ENCODE data around the gene MXRA8. TPM values are rescaled to one million over a fixed set of nuclear protein-coding genes. Genes with fewer than 3 reads are reported as not detected.

The MXRA8 gene
- total RNA-seq: 2.8 and 12.0 TPM in 2 replicates

DNA sequence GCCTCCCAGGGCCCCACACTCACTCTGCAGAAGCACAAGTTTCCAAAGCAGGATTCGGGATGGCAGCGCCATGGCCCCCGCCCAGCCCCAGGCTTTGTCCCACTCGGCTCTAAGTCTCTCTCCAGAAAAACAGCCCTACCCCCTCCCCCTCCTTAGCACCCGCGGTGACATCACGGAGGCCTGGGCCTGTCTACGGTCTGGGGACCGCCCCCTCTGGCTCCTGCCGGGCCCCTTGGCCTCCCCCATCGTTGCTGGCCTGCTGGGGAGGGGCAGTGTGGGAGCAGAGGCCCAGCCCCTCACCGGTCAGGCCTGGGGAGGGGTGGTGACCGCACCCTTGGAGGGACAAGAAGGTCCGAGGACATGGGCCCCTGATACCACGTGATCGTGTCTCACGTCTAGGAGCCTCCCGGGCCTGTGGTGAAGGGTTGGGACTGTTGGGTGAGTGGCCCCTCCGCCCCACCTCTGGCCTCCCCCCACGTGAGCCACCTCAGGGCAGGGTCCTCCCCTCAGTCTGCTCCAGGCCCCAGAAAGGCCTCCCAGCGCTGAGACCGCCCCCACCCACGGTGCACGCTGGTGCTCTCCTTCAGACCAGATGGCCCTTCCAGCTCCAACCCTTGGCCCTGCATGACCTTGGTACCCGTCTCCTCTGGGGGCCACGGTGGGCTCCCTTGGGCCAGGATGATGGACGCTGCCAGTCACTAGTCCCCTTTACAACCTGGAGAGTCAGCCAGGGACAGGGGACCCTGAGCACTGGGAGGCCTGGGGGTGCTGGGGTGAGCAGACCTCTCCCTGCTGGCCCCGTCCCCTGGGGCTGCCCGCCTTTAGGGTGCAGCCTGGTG is at the start of gene MXRA8:
MXRA8 (minus strand) TSS at position 123 of the 839 bp plus-strand sequence; CDS start at position 72, 51 bp downstream.

DNA sequence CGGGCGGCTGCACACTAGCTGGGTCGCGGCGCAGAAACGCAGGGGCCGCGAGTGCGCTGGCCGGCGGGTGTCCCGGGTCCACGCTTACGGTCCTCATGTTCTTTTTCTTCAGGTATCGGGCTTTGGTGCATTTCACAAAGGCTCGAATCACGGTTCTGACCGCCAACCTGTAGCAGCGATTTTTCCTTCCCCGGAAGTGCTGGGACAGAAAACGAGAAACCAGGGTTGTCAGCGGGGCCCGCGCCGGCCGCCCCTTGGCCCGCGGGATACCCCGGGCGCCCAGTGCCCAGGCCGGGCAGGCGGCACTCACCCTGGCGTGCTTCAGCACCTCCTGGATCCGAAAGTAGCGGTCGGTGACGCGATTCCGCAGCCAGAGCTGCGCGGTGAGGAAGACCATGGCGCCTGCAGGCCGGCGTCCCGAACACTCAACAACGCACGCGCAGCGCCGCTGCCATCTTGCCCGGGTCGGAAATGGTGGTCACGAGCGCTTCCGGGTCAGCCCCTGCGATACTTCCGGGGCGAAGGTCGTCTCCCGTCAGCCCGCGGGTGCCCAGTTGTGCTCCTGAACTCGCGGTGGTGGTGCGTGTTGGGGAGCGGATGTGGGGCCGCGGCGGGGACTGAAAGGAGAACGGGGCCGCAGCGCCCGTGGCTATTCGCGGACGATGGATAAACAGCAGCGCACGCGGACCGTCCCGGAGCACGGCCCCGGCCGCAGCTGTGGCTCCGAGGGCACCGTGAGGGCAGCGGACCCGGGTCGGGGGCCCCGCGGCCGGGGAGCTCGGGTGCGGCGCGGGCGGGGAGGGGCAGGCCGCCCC is 48.7 kb upstream of the MXRA8 start, which contains the start of gene MRPL20:
MRPL20 (minus strand) TSS at position 473 of the 815 bp plus-strand sequence; CDS start at position 397, 76 bp downstream.

DNA sequence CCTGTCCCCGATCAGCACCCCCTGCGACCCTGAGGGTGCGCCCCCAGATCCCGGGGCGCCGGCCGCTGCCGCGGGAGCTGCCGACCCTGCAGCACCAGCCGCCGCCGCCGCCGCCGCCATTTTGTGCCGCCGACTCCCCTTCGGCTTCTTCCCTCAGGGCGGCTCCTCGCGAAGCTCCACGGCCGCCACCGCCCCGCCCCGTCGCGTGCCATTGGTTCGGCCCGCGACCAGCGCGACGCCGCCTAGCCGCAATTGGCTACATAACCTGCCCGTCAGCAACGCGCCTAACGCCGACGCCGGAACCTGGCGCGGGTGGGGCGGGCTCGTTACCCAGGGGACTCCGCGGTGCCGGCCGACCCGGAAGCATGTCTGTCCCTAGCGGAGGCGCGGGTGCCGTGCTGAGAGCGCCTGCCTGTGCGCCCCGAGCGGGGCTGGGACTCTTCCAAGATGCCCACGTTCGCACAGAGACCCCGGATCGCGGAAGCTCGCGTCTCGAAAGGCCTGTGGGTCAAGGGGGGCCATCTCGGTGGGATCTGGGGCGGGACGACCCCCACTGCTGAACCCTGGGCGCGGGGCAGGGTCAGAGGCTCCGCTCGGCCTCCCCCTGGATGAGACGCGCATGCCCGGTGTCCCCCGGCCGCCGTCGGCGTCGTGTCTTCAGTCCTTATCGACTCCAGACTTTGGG is 41.0 kb upstream of the MXRA8 start, which contains the start of gene CCNL2:
CCNL2 (minus strand) TSS at position 149 of the 685 bp plus-strand sequence; CDS start at position 120, 29 bp downstream.

GRCh38 chr1:1374929-1375662 is 16.7 kb upstream of the MXRA8 start, which contains the start of gene AURKAIP1:
Gene AURKAIP1 (minus strand): TSS chr1:1375207. CDS start chr1:1374756, 451 bp downstream.

GRCh38 chr1:1349256-1350012 is 8.9 kb downstream of the MXRA8 start, which contains the start of gene DVL1:
Gene DVL1 (minus strand): TSS chr1:1349418. CDS start chr1:1349065, 353 bp downstream.

GRCh38 chr1:1331068-1331965 is 27.0 kb downstream of the MXRA8 start, which contains the start of gene TAS1R3:
Gene TAS1R3 (plus strand): TSS chr1:1331280. CDS start chr1:1331346, 66 bp downstream.

GRCh38 chr1:1324524-1325287 is 33.6 kb downstream of the MXRA8 start, which contains the start of the genes CPTP and INTS11:
Gene CPTP (plus strand): TSS chr1:1324802. CDS start chr1:1326911, 2,109 bp downstream.
Gene INTS11 (minus strand): TSS chr1:1324660. CDS start chr1:1324608, 52 bp downstream.

DNA sequence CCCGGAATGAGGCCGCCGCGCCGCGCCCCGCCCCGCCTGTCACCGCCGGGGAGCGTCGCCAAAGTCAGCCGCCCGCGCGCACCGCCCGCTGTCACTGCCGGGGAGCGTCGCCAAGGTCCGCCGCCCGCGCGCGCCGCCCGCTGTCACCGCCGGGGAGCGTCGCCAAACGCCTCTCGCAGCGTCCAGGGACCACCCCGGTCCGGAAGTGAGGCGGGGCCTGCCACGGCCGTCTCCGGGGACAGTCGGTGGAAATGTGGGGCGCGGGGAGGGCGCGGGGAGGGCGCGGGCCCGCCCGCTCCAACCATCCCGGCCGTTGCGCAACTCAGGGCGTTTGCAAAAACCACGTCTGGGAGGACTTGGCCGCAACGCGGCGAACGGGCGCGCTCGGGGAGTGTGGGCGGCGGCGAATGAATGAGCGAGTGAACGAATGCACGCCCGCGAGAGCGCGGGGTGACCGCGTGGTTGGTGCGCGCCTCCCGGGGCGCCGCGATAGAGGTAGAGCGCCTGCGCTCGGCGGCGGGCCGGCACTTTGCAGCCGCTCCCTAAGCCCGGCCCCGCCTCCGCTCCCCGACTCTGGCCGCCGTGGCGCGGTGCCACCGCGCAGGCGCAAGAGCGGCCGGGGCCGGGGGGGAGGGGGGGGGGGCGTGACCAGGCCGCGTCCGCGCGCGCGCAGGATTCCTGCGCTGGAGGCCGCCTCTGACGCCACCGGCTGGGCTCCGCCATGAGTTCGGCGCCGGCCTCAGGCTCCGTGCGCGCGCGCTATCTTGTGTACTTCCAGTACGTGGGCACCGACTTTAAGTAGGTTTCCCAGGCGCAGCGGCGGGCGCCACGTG is 50.2 kb downstream of the MXRA8 start, which contains the start of the genes ACAP3 and PUSL1:
ACAP3 (minus strand) TSS at position 8 of the 833 bp plus-strand sequence. CDS start 115 bp downstream, outside the sequence.
PUSL1 (plus strand) TSS at position 675 of the 833 bp plus-strand sequence; CDS start at position 722, 47 bp downstream.

Other genes with a start within 250 kb of the MXRA8 start
- 8.0 and 10.2 TPM in 2 replicates for gene C1orf159, start 242.5 kb downstream of the MXRA8 start, total RNA-seq
- gene TTLL10, start 184.7 kb downstream of the MXRA8 start, total RNA-seq: not detected in 2 replicates
- 0.64 and 1.9 TPM in 2 replicates for gene TNFRSF18, start 152.0 kb downstream of the MXRA8 start, total RNA-seq
- not detected in 2 replicates for gene TNFRSF4, start 144.4 kb downstream of the MXRA8 start, total RNA-seq
- gene SDF4, start 126.6 kb downstream of the MXRA8 start, total RNA-seq: 73.1 and 76.6 TPM in 2 replicates
- gene B3GALT6, start 126.3 kb downstream of the MXRA8 start, total RNA-seq: 28.8 and 37.8 TPM in 2 replicates
- gene C1QTNF12, start 111.8 kb downstream of the MXRA8 start, total RNA-seq: 1.9 and 2.4 TPM in 2 replicates
- gene UBE2J2, start 84.7 kb downstream of the MXRA8 start, total RNA-seq: 45.2 and 48.0 TPM in 2 replicates
- 0.21 and 0.96 TPM in 2 replicates for gene SCNN1D, start 78.1 kb downstream of the MXRA8 start, total RNA-seq
- gene ACAP3, start 50.6 kb downstream of the MXRA8 start, total RNA-seq: 35.0 and 38.1 TPM in 2 replicates
- 25.1 and 36.7 TPM in 2 replicates for gene PUSL1, start 50.0 kb downstream of the MXRA8 start, total RNA-seq
- 53.9 and 67.0 TPM in 2 replicates for gene INTS11, start 33.9 kb downstream of the MXRA8 start, total RNA-seq
- gene CPTP, start 33.8 kb downstream of the MXRA8 start, total RNA-seq: 17.1 and 23.1 TPM in 2 replicates
- gene TAS1R3, start 27.3 kb downstream of the MXRA8 start, total RNA-seq: 0.21 TPM in 1 of 2 replicates, not detected in the other
- gene DVL1, start 9.1 kb downstream of the MXRA8 start, total RNA-seq: 262 and 265 TPM in 2 replicates
- gene AURKAIP1, start 16.7 kb upstream of the MXRA8 start, total RNA-seq: 138 and 166 TPM in 2 replicates
- 75.2 and 80.1 TPM in 2 replicates for gene CCNL2, start 40.8 kb upstream of the MXRA8 start, total RNA-seq
- gene MRPL20, start 48.7 kb upstream of the MXRA8 start, total RNA-seq: 56.1 and 74.5 TPM in 2 replicates
- gene ANKRD65, start 62.7 kb upstream of the MXRA8 start, total RNA-seq: 11.6 and 15.1 TPM in 2 replicates
- 13.0 and 14.1 TPM in 2 replicates for gene VWA1, start 77.1 kb upstream of the MXRA8 start, total RNA-seq
- not detected in 2 replicates for gene ATAD3C, start 91.1 kb upstream of the MXRA8 start, total RNA-seq
- gene ATAD3B, start 113.2 kb upstream of the MXRA8 start, total RNA-seq: 13.0 and 22.4 TPM in 2 replicates
- gene ATAD3A, start 153.6 kb upstream of the MXRA8 start, total RNA-seq: 25.2 and 41.0 TPM in 2 replicates
- not detected in 2 replicates for gene TMEM240, start 182.1 kb upstream of the MXRA8 start, total RNA-seq
- gene SSU72, start 216.3 kb upstream of the MXRA8 start, total RNA-seq: 90.4 and 95.9 TPM in 2 replicates
- gene FNDC10, start 241.6 kb upstream of the MXRA8 start, total RNA-seq: 0.64 and 2.4 TPM in 2 replicates

Measured in tracheal epithelial cell (primary cell).